NCI-H1930 (cell line): ENCODE results near the gene ASAP2.
A peak's percentile ranks its signal among the peaks of the same experiment; 100 is the strongest.

Experiments
- DNase-seq, 2 experiments: peaks; one replicate each; lab custom pipeline; 2025; lab: John Stamatoyannopoulos, UW

The ASAP2 gene

GRCh38 chr2:9205963-9206948 lies at the start of gene ASAP2:
Gene ASAP2, plus strand, starts transcription at chr2:9206812. Its CDS starts 293 bp downstream, at chr2:9207105.
- peak; percentile 52 to 80 for DNase-seq

GRCh38 chr2:9158786-9159779 lies 47.5 kb upstream of the ASAP2 start:
- no peak for DNase-seq

GRCh38 chr2:9160732-9161131 lies 45.9 kb upstream of the ASAP2 start:
- DNase-seq = no peak

GRCh38 chr2:9162841-9163240 lies 43.8 kb upstream of the ASAP2 start:
- no peak for DNase-seq

- no peak for DNase-seq
These were observed 43.1 kb upstream of the ASAP2 start for GRCh38 chr2:9163306-9164111.

GRCh38 chr2:9164112-9164608 lies 42.5 kb upstream of the ASAP2 start:
- no peak for DNase-seq

GRCh38 chr2:9165625-9166024 lies 41.0 kb upstream of the ASAP2 start:
- no peak for DNase-seq

- no peak for DNase-seq
These were observed 39.8 kb upstream of the ASAP2 start for GRCh38 chr2:9166579-9167377.

GRCh38 chr2:9167718-9168657 lies 38.6 kb upstream of the ASAP2 start:
- no peak for DNase-seq

GRCh38 chr2:9168821-9169221 lies 37.8 kb upstream of the ASAP2 start:
- no peak for DNase-seq

- DNase-seq = no peak
These were observed 37.1 kb upstream of the ASAP2 start for GRCh38 chr2:9169349-9170107.

GRCh38 chr2:9170458-9171130 lies 36.0 kb upstream of the ASAP2 start:
- DNase-seq = no peak

GRCh38 chr2:9174771-9175437 lies 31.7 kb upstream of the ASAP2 start:
- DNase-seq = no peak

GRCh38 chr2:9178110-9178903 lies 28.3 kb upstream of the ASAP2 start:
- no peak for DNase-seq

- no peak for DNase-seq
These were observed 27.6 kb upstream of the ASAP2 start for GRCh38 chr2:9178904-9179571.

- DNase-seq = no peak
These were observed 26.9 kb upstream of the ASAP2 start for GRCh38 chr2:9179572-9180201.
